ENCODE results near the gene C6orf141. TPM values are rescaled to one million over a fixed set of nuclear protein-coding genes. Genes with fewer than 3 reads are reported as not detected.
A peak's percentile ranks its signal among the peaks of the same experiment; 100 is the strongest.

C6orf141 gene
- total RNA-seq, 1 experiment from 2014 or later = 31.6 TPM

DNA sequence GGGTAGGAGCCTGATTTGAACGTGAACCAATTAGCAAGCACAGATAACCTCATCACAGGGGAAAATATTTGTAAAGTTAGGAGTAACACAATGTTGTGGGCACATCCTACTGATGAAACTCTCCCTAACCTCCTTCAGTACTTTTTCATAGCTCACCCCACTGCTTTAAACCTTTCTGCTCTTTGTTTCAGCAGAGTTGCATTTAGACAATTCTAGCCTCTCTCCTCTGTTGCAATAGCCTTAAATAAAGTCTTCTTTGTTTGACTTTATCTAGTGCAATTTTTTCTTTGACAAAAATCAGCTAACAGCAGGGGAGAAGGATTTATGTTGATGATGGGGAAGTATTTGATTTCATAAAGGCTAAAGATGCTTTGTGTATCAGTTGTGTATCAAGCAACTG is 14.1 kb downstream of the C6orf141 start:
- no peaks in the 10 kb centered on the region for H4K20me1 ChIP-seq (ENCODE audit: insufficient read depth)
- no peak overlapping the region for H3K4me3 ChIP-seq (replicated peaks in 1 of 2; ENCODE audit: low read depth in 1 of 2, low read length in 2 of 2)
- intact Hi-C loops (cut with micrococcal nuclease) = no loop called here
- H3K9ac ChIP-seq (ENCODE audit: low read length) = no peak overlapping the region
- ChIA-PET POLR2A (interaction anchor here (1.5 kb wide), 1 partner anchor 11 kb away, joined by 3 read pairs; no protein-coding TSS in a partner anchor), CTCF (no interaction called here), RAD21 (ENCODE audit: low non-redundant PET in 1 of 2, low total read pairs in 2 of 2, uncharacterized antibody in 2 of 2, unreplicated experiment in 2 of 2) (no interaction called here)
- DNase-seq (ENCODE audit: low read depth, low spot score) (no peak), ATAC-seq (no peak)
- H3K4me2 ChIP-seq (ENCODE audit: low read length) = no peak overlapping the region
- H2AFZ ChIP-seq (ENCODE audit: low read depth, low read length, poor library complexity, severe bottlenecking) = no peak overlapping the region
- TF ChIP-seq ZFX (IDR thresholded peaks at IDR 0.05) = no peak
- no peak for TF ChIP-seq ELF1 (IDR thresholded peaks at IDR 0.05; ENCODE audit: borderline replicate concordance, low read depth)
- no peak for TF ChIP-seq YY1 (IDR thresholded peaks at IDR 0.05; ENCODE audit: extremely low read depth, insufficient replicate concordance, low read depth, low read length)
- TF ChIP-seq JUND (IDR thresholded peaks at IDR 0.05) = no peak
- no peak for TF ChIP-seq CBX3 (IDR thresholded peaks at IDR 0.05; ENCODE audit: low read depth)
- no peaks in the 10 kb centered on the region for H3K79me2 ChIP-seq (ENCODE audit: insufficient read depth, low read length)
- no peaks in the 10 kb centered on the region for H3K9me2 ChIP-seq (ENCODE audit: insufficient read depth)
- H3K9me3 ChIP-seq (ENCODE audit: control insufficient read depth in 1 of 2, insufficient read depth in 1 of 2, low read depth in 1 of 2, low read length in 2 of 2) = no peaks in the 10 kb centered on the region
- peaks cover 0 to 2% of the 10 kb centered on the region in 2 experiments; a peak in 1 of 4 replicates for H3K36me3 ChIP-seq (ENCODE audit: control insufficient read depth in 1 of 2, insufficient read depth in 2 of 2, low read length in 2 of 2)
- peaks cover 14 to 16% of the 10 kb centered on the region in 2 experiments for H3K4me1 ChIP-seq (ENCODE audit: control insufficient read depth in 1 of 2, insufficient read depth in 2 of 2, low read length in 2 of 2)
- no peaks in the 10 kb centered on the region for H3K27me3 ChIP-seq (ENCODE audit: insufficient read depth, low read length)
- no TSS peak for BruUV-seq (replicated peaks)
- no peak overlapping the region for H3K27ac ChIP-seq (ENCODE audit: low read depth, low read length)

DNA sequence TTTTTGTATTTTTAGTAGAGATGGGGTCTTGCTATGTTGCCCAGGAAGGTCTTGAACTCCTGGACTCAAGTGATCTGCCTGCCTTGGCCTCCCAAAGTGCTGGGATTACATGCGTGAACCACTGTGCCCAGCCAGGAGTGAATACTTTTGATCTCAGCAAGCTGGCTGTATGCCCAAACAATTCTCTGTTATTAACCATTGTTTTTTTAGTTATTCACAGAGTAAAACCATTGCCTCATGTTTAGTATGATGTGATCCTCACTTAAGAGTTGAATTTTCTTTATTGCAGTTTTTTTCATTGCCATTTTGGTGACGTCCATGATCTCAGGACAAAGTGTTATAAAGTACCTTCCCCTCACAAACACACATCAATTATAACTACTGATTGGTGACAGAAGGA is 14.8 kb downstream of the C6orf141 start:
- Histone ChIP-seq H3K4me3 (replicated peaks in 1 of 2; ENCODE audit: low read depth in 1 of 2, low read length in 2 of 2) (no peak overlapping the region), H3K36me3 (ENCODE audit: control insufficient read depth in 1 of 2, insufficient read depth in 2 of 2, low read length in 2 of 2) (peaks cover 0 to 2% of the 10 kb centered on the region in 2 experiments; a peak in 1 of 4 replicates), H3K27ac (ENCODE audit: low read depth, low read length) (peak overlapping the region; percentile 28; the same call in 1 of the 2 replicates), H4K20me1 (ENCODE audit: insufficient read depth) (no peaks in the 10 kb centered on the region), H3K79me2 (ENCODE audit: insufficient read depth, low read length) (no peaks in the 10 kb centered on the region), H3K9me2 (ENCODE audit: insufficient read depth) (no peaks in the 10 kb centered on the region), H2AFZ (ENCODE audit: low read depth, low read length, poor library complexity, severe bottlenecking) (no peak overlapping the region), H3K4me1 (ENCODE audit: control insufficient read depth in 1 of 2, insufficient read depth in 2 of 2, low read length in 2 of 2) (peaks cover 16% of the 10 kb centered on the region in 2 experiments), H3K9me3 (ENCODE audit: control insufficient read depth in 1 of 2, insufficient read depth in 1 of 2, low read depth in 1 of 2, low read length in 2 of 2) (no peaks in the 10 kb centered on the region), H3K4me2 (ENCODE audit: low read length) (peak overlapping the region; percentile 57; the same call in 1 of the 2 replicates), H3K9ac (ENCODE audit: low read length) (no peak overlapping the region), H3K27me3 (ENCODE audit: insufficient read depth, low read length) (no peaks in the 10 kb centered on the region)
- intact Hi-C loops (cut with micrococcal nuclease) = no loop called here
- ATAC-seq = no peak
- ChIA-PET CTCF (no interaction called here), POLR2A (interaction anchor here (0.6 to 1.5 kb wide), 3 partner anchors 12 to 1727 kb away, joined by 3 to 7 read pairs (median 3); partner anchors contain the start of gene C6orf141), RAD21 (ENCODE audit: low non-redundant PET in 1 of 2, low total read pairs in 2 of 2, uncharacterized antibody in 2 of 2, unreplicated experiment in 2 of 2) (no interaction called here)
- TF ChIP-seq YY1 (IDR thresholded peaks at IDR 0.05; ENCODE audit: extremely low read depth, insufficient replicate concordance, low read depth, low read length) (no peak), POLR2AphosphoS5 (IDR thresholded peaks at IDR 0.05; ENCODE audit: low read depth, low read length) (no peak), SRF (IDR thresholded peaks at IDR 0.05; ENCODE audit: low read depth) (no peak), RAD21 (IDR thresholded peaks at IDR 0.05; ENCODE audit: low read depth) (no peak)
- TF ChIP-seq, protein P1, sequence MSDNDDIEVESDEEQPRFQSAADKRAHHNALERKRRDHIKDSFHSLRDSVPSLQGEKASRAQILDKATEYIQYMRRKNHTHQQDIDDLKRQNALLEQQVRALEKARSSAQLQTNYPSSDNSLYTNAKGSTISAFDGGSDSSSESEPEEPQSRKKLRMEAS (IDR thresholded peaks at IDR 0.05) = no peak
- TF ChIP-seq, protein P2, sequence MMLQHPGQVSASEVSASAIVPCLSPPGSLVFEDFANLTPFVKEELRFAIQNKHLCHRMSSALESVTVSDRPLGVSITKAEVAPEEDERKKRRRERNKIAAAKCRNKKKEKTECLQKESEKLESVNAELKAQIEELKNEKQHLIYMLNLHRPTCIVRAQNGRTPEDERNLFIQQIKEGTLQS (IDR thresholded peaks at IDR 0.05) = no peak
- BruUV-seq (replicated peaks) = no TSS peak
- no peak for DNase-seq (ENCODE audit: low read depth, low spot score)

Data from HCT116 (cell line).